Peyer's patch (tissue), 4 donors: ENCODE measurements around the gene DNAH17.

ENCODE experiments used
- POLR2A ChIP-seq, 2 donors: fragments of 450-650 bp; IDR thresholded peaks; one replicate each; pipeline ENCODE4 v1.5.1; 2017; ENCODE audit warnings: antibody characterized with exemption in 2 of 2, mild to moderate bottlenecking in 2 of 2, moderate library complexity in 2 of 2
- TF ChIP-seq, protein P1 (sequence below), 6 experiments: fragments of 450-650 bp in 4 of 6; fragments of 200-600 bp in 2 of 6; sonication (generic) in 1 of 6; IDR thresholded peaks; one replicate each; pipeline ENCODE4 v1.5.1; 2017 to 2019; ENCODE audit warnings: antibody characterized with exemption in 6 of 6, mild to moderate bottlenecking in 3 of 6, moderate library complexity in 1 of 6

- TF ChIP-seq, protein P1, sequence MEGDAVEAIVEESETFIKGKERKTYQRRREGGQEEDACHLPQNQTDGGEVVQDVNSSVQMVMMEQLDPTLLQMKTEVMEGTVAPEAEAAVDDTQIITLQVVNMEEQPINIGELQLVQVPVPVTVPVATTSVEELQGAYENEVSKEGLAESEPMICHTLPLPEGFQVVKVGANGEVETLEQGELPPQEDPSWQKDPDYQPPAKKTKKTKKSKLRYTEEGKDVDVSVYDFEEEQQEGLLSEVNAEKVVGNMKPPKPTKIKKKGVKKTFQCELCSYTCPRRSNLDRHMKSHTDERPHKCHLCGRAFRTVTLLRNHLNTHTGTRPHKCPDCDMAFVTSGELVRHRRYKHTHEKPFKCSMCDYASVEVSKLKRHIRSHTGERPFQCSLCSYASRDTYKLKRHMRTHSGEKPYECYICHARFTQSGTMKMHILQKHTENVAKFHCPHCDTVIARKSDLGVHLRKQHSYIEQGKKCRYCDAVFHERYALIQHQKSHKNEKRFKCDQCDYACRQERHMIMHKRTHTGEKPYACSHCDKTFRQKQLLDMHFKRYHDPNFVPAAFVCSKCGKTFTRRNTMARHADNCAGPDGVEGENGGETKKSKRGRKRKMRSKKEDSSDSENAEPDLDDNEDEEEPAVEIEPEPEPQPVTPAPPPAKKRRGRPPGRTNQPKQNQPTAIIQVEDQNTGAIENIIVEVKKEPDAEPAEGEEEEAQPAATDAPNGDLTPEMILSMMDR (IDR thresholded peaks at IDR 0.05), result no peak
- no peak for TF ChIP-seq POLR2A (IDR thresholded peaks at IDR 0.05)
These were observed 175.3 kb downstream of the DNAH17 start for GRCh38 chr17:78401891-78402290.
